Stimulated activated CD4-positive, alpha-beta T cell treated with anti-CD3 and anti-CD28 coated beads, Interleukin-12 subunit alpha, Interleukin-12 subunit beta, amount 100 ng/mL, for 48 hours (primary cell): ENCODE data around the gene PDGFRA.
"Not testable (repeated sequence)": the region's sequence is repeated elsewhere in the genome, so short reads cannot be mapped to it uniquely, and the experiment has no call there.

ENCODE experiments used
- DNase-seq, 3 donors: peaks; one replicate each; pipeline ENCODE4 v3.0.0-alpha.2; 2020; ENCODE audit warnings: low read depth in 2 of 3, low spot score in 1 of 3

PDGFRA gene

GRCh38 chr4:54227256-54228055 is 1.6 kb upstream of the PDGFRA start:
- no peak for DNase-seq

- peak in 2 of 3 donors; percentile 35 to 50 for DNase-seq
These were observed 1.0 kb upstream of the PDGFRA start for GRCh38 chr4:54228056-54228527.

- no peak for DNase-seq
These were observed 547 bp upstream of the PDGFRA start for GRCh38 chr4:54228546-54228945.

GRCh38 chr4:54229631-54230483 is 764 bp downstream of the PDGFRA start:
- no peak for DNase-seq

GRCh38 chr4:54230484-54231418 is 1.7 kb downstream of the PDGFRA start:
- DNase-seq: no peak

- no peak for DNase-seq
These were observed 2.3 kb downstream of the PDGFRA start for GRCh38 chr4:54231419-54231767.

- no peak for DNase-seq
These were observed 2.9 kb downstream of the PDGFRA start for GRCh38 chr4:54231768-54232688.

GRCh38 chr4:54233277-54233696 is 4.2 kb downstream of the PDGFRA start:
- DNase-seq: peak; percentile 62 to 74 (median 72)

GRCh38 chr4:54233697-54234496 is 4.8 kb downstream of the PDGFRA start:
- DNase-seq: peak; percentile 47 to 66 (median 63)

GRCh38 chr4:54234497-54235205 is 5.6 kb downstream of the PDGFRA start:
- DNase-seq: no peak

- DNase-seq: not testable (repeated sequence)
These were observed 7.2 kb downstream of the PDGFRA start for GRCh38 chr4:54236316-54236715.

- no peak for DNase-seq
These were observed 8.7 kb downstream of the PDGFRA start for GRCh38 chr4:54237770-54238169.

- no peak for DNase-seq
These were observed 9.3 kb downstream of the PDGFRA start for GRCh38 chr4:54238389-54238788.

GRCh38 chr4:54241268-54241823 is 12.3 kb downstream of the PDGFRA start:
- not testable (repeated sequence) for DNase-seq

GRCh38 chr4:54243541-54243940 is 14.4 kb downstream of the PDGFRA start:
- not testable (repeated sequence) for DNase-seq

- not testable (repeated sequence) for DNase-seq
These were observed 23.2 kb downstream of the PDGFRA start for GRCh38 chr4:54252312-54252711.

- no peak for DNase-seq
These were observed 25.2 kb downstream of the PDGFRA start for GRCh38 chr4:54254116-54254914.
